Stimulated activated CD8-positive, alpha-beta memory T cell treated with anti-CD3 and anti-CD28 coated beads, Interleukin-4, amount 100 ng/mL, for 24 hours (primary cell): ENCODE measurements around the gene ADCK2.
"Not testable (repeated sequence)": the region's sequence is repeated elsewhere in the genome, so short reads cannot be mapped to it uniquely, and the experiment has no call there.

ENCODE experiments used
- DNase-seq: peaks from one replicate; pipeline ENCODE4 v3.0.0-alpha.2; 2020; ENCODE audit warnings: low read depth

ADCK2 gene

DNA sequence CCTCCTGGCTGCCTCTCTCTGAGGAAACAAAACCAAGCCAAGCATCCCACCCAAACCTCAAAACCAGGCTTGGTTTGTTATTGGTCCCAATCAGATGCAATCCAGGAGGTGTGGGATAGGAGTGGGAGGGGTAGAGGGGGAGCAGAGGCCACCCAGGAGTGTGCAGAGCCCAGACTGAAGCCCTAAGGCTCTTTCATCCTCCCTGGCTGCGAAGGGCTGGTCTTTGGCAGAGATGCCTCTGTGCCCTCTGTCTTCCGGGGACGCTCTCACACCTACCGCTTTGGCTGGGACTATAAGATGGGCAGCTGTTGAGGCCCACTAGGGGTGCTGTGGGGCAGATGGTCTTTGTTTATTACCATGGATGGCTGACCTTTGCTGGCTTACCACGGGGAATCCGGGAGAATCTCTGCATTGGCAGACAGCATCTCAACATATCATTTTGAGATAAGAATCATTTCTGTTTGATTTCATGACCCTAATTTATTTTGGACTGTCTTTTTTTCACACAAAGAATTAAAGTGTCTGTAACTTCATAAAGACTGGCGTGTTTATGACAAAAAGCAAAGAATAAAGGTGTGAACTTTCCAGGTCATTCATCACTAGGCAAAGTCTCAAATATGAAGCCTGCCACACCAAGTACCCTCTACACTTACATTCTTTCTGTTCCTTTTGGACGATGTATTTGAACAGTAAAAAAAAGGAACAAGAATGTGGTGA lies 25.7 kb upstream of the ADCK2 start:
- no peak for DNase-seq

DNA sequence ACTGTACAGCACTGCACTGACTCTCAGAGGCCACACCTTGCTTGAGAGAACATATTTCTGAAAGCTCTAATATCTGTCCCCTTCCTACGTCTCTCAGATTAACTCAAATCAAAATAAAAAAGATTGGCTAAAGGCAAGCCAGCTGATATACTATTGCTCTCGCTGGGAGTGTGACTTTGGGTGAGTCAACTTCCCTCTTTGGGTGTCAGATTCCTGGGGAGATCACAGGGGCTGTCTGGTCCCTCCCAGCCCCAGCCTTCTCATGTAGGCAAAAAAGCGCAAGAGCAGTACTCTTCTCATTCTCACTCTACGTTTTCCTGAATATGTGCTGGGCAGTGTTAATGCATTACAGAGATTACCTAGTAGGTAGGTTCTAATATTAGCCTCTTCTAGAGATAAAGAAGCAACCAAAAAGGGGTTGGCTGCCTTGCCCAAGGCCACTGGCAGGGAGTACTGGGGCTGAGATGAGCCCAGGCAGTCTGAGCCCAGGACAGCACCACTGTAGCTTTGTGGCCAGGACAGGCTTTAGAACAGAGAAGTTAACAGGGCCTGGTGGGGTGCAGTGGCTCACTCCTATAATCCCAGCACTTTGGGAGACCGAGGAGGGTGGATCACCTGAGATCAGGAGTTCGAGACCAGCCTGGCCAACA lies 23.1 kb upstream of the ADCK2 start:
- DNase-seq: no peak

DNA sequence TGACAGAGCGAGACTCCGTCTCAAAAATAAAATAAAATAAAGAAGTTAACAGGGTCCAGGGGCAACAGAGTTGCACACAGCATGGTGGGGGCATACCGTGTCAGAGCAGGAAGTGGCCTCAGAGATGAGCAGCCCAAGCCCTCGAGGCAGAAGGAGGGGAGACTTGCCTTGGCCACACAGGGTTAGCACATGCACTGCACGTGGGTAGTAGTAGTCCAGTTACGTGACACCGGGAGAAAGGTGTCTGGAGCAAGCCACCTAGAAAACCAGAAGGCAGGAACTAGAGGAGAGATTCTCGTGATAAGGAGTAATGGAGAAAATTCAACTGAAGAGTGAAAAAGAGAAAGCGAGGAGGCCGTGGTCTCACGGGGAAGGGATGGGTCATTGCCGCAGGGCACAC lies 22.4 kb upstream of the ADCK2 start:
- DNase-seq: no peak

- no peak for DNase-seq
Measured at GRCh38 chr7:140653319-140654108, 19.2 kb upstream of the ADCK2 start.

- no peak for DNase-seq
Measured at GRCh38 chr7:140654109-140654387, 18.7 kb upstream of the ADCK2 start.

DNA sequence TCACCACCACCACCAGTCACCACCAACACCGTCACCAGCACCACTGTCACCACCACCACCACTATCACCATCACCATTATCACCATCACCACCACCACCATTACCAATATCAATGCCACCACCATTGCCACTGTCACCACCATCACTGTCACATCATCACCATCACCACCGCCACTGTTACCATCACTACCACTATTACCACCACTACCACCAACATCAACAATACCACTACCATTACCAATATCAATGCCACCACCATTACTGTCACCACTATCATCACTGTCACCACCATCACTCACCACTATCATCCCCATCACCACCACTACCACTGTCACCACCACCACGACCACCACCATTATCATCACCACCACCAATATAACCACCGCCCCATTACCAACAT lies 18.1 kb upstream of the ADCK2 start:
- no peak for DNase-seq

- DNase-seq: no peak
Measured at GRCh38 chr7:140655511-140656408, 17.0 kb upstream of the ADCK2 start.

DNA sequence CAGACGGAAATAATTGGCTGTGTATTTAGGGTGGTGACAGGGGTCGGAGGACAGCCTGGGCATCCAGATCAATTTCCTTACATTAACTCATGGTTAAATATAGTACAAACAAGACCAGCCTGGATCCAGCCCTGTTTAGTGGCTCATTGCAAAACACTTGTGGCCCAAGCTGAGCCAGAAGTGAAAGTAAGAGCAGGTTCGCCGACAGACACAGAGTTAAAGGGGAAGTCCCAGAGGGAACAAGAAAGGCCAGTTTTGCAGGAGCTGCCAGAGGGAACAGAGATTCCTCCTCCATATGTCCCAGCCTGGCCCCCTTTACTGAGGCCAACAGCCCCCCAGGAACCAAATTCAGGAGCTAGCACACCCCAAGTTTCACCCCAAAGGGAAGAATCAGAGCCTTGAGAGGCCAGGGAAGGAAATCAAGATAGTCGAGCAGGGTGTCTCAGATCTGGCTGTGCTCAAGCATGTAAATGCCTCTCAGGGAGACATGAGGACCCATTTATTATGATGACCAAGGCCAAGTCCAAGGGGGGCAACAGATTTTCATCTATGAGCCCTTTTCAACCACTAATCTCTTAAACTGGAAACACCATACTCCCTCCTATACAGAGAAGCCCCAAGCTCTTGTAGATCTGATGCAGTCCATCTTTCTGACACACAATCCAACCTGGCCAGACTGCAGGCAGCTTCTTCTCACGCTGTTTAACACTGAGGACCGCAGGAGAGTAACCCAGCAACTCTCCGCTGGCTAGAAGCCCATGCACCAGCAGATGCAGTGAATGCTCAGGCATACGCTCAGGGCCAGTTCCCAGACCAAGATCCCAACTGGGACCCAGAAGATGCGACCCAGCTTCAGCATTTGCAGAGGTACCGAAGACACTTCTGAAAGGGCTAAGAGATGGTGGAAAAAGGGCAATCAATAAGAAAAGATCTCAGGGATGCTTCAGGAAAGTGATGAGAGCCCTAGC lies 15.9 kb upstream of the ADCK2 start:
- DNase-seq: no peak

DNA sequence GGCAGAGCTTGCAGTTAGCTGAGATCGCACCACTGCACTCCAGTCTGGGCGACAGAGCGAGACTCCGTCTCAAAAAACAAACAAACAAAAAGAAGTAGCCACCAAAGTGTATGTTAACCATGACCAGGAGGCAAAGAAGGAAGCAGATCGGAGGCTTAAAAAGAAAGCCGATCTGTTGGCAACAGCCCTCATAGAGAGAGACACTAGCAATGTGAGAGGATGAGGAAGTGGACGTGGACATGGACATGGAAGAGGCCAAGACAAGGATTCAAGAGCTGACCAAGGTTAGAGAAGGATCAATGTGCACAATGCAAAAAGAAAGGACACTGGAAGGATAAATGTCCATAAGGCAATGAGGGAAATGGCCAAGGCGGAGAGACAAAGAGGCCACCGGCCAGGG lies 14.9 kb upstream of the ADCK2 start:
- no peak for DNase-seq

GRCh38 chr7:140659856-140660255 lies 12.9 kb upstream of the ADCK2 start:
- DNase-seq: no peak

DNA sequence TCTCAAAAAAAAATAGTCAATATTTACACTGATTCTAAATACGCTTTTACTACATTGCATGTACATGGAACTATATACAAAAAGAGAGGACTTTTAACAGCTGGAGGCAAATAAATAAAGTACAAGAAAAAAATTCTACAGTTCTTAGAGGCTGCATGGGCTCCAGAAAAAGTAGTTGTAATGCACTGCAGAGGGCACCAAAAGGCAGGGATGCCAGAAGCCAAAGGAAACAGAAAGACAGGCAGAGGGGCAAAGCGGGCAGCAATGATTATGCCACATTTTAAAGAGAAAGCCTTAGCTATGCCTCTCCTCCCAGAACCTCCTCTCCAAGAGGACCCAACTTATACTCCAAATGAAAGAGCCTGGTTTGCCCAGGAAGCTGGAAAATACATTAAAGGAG lies 11.6 kb upstream of the ADCK2 start:
- no peak for DNase-seq

DNA sequence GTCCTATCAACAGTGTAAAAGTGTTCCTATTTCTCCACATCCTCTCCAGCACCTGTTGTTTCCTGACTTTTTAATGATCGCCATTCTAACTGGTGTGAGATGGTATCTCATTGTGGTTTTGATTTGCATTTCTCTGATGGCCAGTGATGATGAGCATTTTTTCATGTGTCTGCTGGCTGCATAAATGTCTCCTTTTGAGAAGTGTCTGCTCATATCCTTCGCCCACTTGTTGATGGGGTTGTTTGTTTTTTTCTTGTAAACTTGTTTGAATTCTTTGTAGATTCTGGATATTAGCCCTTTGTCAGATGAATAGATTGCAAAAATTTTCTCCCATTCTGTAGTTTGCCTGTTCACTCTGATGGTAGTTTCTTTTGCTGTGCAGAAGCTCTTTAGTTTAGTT lies 9.8 kb upstream of the ADCK2 start:
- DNase-seq: not testable (repeated sequence)

DNA sequence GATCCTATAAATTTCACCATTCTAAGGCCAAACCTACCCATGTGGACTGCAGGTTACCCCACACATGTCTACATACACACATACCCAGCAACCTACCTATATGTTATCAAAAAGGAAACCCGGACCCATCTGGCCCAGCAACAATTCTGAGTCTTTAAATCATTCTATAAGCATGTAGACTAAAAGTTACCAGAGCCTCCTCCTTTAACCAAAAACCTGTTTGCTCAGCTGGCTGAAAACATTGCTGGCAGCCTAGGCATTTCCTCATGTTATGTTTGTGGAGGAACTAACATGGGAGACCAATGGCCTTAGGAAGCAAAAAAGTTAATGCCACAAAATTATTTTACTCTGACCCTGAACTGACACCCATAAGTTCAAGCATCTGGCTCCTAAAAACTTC lies 5.3 kb upstream of the ADCK2 start:
- no peak for DNase-seq

GRCh38 chr7:140668641-140669040 lies 4.1 kb upstream of the ADCK2 start:
- no peak for DNase-seq

DNA sequence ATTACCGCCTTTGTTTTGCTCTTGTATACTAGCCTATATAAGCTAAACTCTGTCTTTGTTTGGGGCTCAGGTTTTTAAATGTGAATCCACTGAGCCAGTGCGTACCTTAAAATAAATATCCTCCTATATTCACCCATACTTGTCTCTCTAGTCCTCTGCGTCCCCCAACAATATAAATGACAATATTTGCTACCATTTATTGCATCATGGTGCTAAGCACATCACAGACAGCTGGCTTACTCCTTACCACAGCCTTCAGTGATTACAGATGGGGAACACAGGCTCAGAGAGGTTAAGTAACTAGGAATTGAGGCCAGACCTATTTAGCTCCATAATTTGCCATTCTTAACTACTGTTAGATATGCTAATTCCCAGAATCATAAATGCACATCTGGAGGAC lies 3.4 kb upstream of the ADCK2 start:
- DNase-seq: no peak

DNA sequence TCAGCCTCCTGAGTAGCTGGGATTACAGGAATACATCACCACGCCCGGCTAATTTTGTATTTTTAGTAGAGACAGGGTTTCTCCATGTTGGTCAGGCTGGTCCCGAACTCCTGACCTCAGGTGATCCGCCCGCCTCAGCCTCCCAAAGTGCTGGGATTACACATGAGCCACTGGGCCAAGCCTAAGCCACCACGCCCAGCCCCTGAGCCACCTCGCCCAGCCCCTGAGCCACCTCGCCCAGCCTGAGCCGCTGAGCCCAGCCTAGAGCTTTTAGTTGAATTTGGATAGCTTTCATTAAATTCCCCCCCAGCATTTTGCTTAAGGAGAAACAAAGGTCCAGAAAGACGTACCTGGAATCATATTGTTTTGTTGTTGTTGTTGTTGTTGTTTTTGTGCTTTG lies 2.9 kb upstream of the ADCK2 start:
- DNase-seq: not testable (repeated sequence)

GRCh38 chr7:140670343-140670935 lies 2.3 kb upstream of the ADCK2 start:
- no peak for DNase-seq

- no peak for DNase-seq
Measured at GRCh38 chr7:140671966-140672365, 779 bp upstream of the ADCK2 start.

DNA sequence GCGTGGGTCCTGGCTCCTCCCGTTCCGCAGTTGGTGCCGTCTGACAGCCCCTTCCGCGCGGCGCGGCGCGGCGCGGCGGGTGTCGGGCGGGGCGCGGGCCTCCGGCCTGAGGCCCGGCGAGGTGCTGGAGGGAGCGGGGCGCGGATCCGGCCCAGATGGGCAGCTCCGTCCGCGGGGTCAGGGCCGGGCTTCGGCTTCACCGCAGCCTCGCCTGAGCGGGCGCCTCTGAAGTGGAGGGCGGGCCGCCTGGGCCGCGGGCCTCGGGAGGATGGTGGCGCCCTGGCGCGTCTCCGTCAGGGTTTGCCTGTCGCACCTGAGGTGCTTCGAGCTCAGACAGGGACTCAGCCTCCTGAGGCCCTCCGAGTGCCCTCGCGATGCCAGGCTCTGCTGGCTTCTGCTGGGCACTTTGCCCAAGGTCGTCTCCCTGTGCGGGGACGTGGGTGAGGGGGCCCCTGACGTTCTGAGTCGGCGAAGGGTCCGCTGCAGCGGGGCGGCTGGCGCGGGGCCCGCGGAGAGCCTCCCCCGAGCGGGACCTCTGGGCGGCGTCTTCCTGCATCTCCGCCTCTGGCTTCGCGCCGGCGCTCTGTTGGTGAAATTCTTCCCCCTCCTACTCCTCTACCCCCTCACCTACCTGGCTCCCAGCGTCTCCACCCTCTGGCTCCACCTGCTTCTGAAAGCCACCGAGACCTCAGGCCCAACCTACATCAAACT lies 473 bp downstream of the ADCK2 start:
- peak; percentile 38 for DNase-seq

GRCh38 chr7:140673774-140674155 lies 1.0 kb downstream of the ADCK2 start:
- no peak for DNase-seq
